AG09309 (cell line): ENCODE results near the gene RIPK4.

Experiments used
- DNase-seq: peaks from one replicate; pipeline ENCODE4 v3.0.0-alpha.2; 2010; ENCODE audit warnings: low read depth
- H3K4me3 ChIP-seq: 2 replicates; pipeline ENCODE4 v1.5.1; 2011; ENCODE audit warnings: mild to moderate bottlenecking, low read depth, low read length, moderate library complexity; ENCODE audit not compliant: control insufficient read depth
- CTCF ChIP-seq: IDR thresholded peaks from 2 replicates; pipeline ENCODE4 v1.5.1; 2011; ENCODE audit warnings: mild to moderate bottlenecking, low read depth, low read length, inconsistent platforms; ENCODE audit not compliant: insufficient read depth, control insufficient read depth; ENCODE audit errors: missing control alignments

Gene RIPK4

GRCh38 chr21:41755258-41755933 lies 11.5 kb downstream of the RIPK4 start:
- no peak for TF ChIP-seq CTCF
- no peak overlapping the region for H3K4me3 ChIP-seq
- DNase-seq, result no peak

- no peak for TF ChIP-seq CTCF
- no peak overlapping the region for H3K4me3 ChIP-seq
- DNase-seq, result no peak
Measured at GRCh38 chr21:41754479-41754891, 12.4 kb downstream of the RIPK4 start.

GRCh38 chr21:41753006-41753898 lies 13.6 kb downstream of the RIPK4 start:
- DNase-seq, result no peak
- no peak for TF ChIP-seq CTCF
- H3K4me3 ChIP-seq, result no peak overlapping the region

- no peak for DNase-seq
- no peak for TF ChIP-seq CTCF
Measured at GRCh38 chr21:41752231-41752681, 14.6 kb downstream of the RIPK4 start.

GRCh38 chr21:41751611-41752011 lies 15.2 kb downstream of the RIPK4 start:
- no peak overlapping the region for H3K4me3 ChIP-seq
- no peak for TF ChIP-seq CTCF
- no peak for DNase-seq

More at GRCh38 chr21:41752231-41752681, 14.6 kb downstream of the RIPK4 start:
- H3K4me3 ChIP-seq, result no peak overlapping the region

- no peak for DNase-seq
- TF ChIP-seq CTCF, result no peak
- no peak overlapping the region for H3K4me3 ChIP-seq
Measured at GRCh38 chr21:41750532-41751151, 16.2 kb downstream of the RIPK4 start.
